HG02763 (cell line): Measurements from ENCODE around the gene HAUS5.
A peak's percentile ranks its signal among the peaks of the same experiment; 100 is the strongest.
"Not testable (repeated sequence)": the region's sequence is repeated elsewhere in the genome, so short reads cannot be mapped to it uniquely, and the experiment has no call there.

Experiments used
- ATAC-seq: cut with Tn5 transposase; IDR thresholded peaks from one replicate; pipeline ENCODE4 v1.9.1; 2021; ENCODE audit warnings: mild to moderate bottlenecking, moderate library complexity; ENCODE audit not compliant: unreplicated experiment

Gene HAUS5

GRCh38 chr19:35641515-35642151, 29.1 kb downstream of the HAUS5 start, which contains the start of gene ETV2:
Gene ETV2 (plus strand): TSS chr19:35641745. CDS start chr19:35642461, 716 bp downstream.
- ATAC-seq = no peak

- no peak for ATAC-seq
Measured at GRCh38 chr19:35642312-35642711, 29.8 kb downstream of the HAUS5 start.

- no peak for ATAC-seq
Measured at GRCh38 chr19:35642798-35643254, 30.3 kb downstream of the HAUS5 start.

GRCh38 chr19:35643255-35644205, 31.0 kb downstream of the HAUS5 start:
- peak; percentile 35 for ATAC-seq

- peak; percentile 59 for ATAC-seq
Measured at GRCh38 chr19:35644206-35644986, 31.9 kb downstream of the HAUS5 start.

GRCh38 chr19:35644987-35645679, 32.6 kb downstream of the HAUS5 start:
- ATAC-seq = no peak

- ATAC-seq = no peak
Measured at GRCh38 chr19:35645680-35646511, 33.4 kb downstream of the HAUS5 start.

- peak; percentile 52 for ATAC-seq
Measured at GRCh38 chr19:35648017-35648961, 35.8 kb downstream of the HAUS5 start, which contains the start of gene COX6B1. Gene COX6B1 (plus strand): TSS chr19:35648323. CDS start chr19:35651244, 2,921 bp downstream.

GRCh38 chr19:35650581-35650980, 38.0 kb downstream of the HAUS5 start:
- no peak for ATAC-seq

GRCh38 chr19:35654828-35655227, 42.3 kb downstream of the HAUS5 start:
- ATAC-seq = not testable (repeated sequence)

- no peak for ATAC-seq
Measured at GRCh38 chr19:35655600-35655999, 43.1 kb downstream of the HAUS5 start.

- no peak for ATAC-seq
Measured at GRCh38 chr19:35656700-35657099, 44.2 kb downstream of the HAUS5 start.

GRCh38 chr19:35657904-35658700, 45.6 kb downstream of the HAUS5 start:
- ATAC-seq = no peak

GRCh38 chr19:35661995-35662340, 49.4 kb downstream of the HAUS5 start:
- ATAC-seq = no peak

GRCh38 chr19:35663981-35664380, 51.4 kb downstream of the HAUS5 start:
- ATAC-seq = no peak

- ATAC-seq = no peak
Measured at GRCh38 chr19:35665157-35665556, 52.6 kb downstream of the HAUS5 start.

GRCh38 chr19:35665604-35666003, 53.1 kb downstream of the HAUS5 start:
- ATAC-seq = no peak
